SK-N-SH (cell line): ENCODE measurements around the gene ZNF473. TPM values are rescaled to one million over a fixed set of nuclear protein-coding genes. Genes with fewer than 3 reads are reported as not detected.

Source experiments
- CTCF ChIA-PET: fragments of 300-600, 350-600 bp; formaldehyde crosslinking; extraction: SDS; loops from one replicate; lab custom pipeline; 2021; lab: Yijun Ruan, JAX
- POLR2A ChIA-PET: fragments of 350-600 bp; sonication (Branson Sonifier 250); formaldehyde crosslinking; extraction: SDS; loops from one replicate; lab custom pipeline; 2020; ENCODE audit warnings: antibody characterized with exemption, inconsistent platforms; lab: Yijun Ruan, JAX
- DNase-seq: peaks from one replicate; pipeline ENCODE4 v3.0.0; 2012
- H2AFZ ChIP-seq: fragments of 200-600 bp; sonication (generic); 2 replicates; pipeline ENCODE4 v1.8.1; 2016; ENCODE audit warnings: antibody characterized with exemption, mild to moderate bottlenecking, low read depth
- H3F3A ChIP-seq: fragments of 200-600 bp; sonication (generic); replicated peaks from 2 replicates; pipeline ENCODE3; 2016; ENCODE audit warnings: antibody characterized with exemption, mild to moderate bottlenecking; ENCODE audit not compliant: insufficient read depth
- H3K27ac ChIP-seq, 2 experiments: fragments of 200-500 bp in 1 of 2; fragments of 200-600 bp in 1 of 2; sonication (Bioruptor generic) in 1 of 2; sonication (generic), shearing (Covaris generic) in 1 of 2; 2 replicates each; pipeline versions ENCODE4 v1.5.1 to v1.6.1; 2014 to 2016; ENCODE audit warnings: low read depth in 2 of 2, inconsistent platforms in 1 of 2, low read length in 1 of 2, mild to moderate bottlenecking in 1 of 2, mixed read lengths in 1 of 2
- H3K27me3 ChIP-seq: fragments of 200-600 bp; sonication (generic), shearing (Covaris generic); 2 replicates; pipeline ENCODE4 v1.6.1; 2016; ENCODE audit warnings: mixed run types; ENCODE audit not compliant: insufficient read depth
- H3K36me3 ChIP-seq, 2 experiments: fragments of 200-500 bp in 1 of 2; fragments of 200-600 bp in 1 of 2; sonication (Bioruptor generic) in 1 of 2; sonication (generic) in 1 of 2; replicated peaks in 1 of 2; 2 replicates each; pipeline versions ENCODE3 to v1.5.1; 2014 to 2016; ENCODE audit warnings: low read length in 1 of 2, mild to moderate bottlenecking in 1 of 2; ENCODE audit not compliant: insufficient read depth in 2 of 2, control insufficient read depth in 1 of 2
- H3K4me1 ChIP-seq, 2 experiments: fragments of 200-500 bp in 1 of 2; fragments of 200-600 bp in 1 of 2; sonication (Bioruptor generic) in 1 of 2; sonication (generic), shearing (Covaris generic) in 1 of 2; 2 replicates each; pipeline versions ENCODE4 v1.5.1 to v1.6.1; 2014 to 2016; ENCODE audit warnings: low read depth in 1 of 2, low read length in 1 of 2, mixed run types in 1 of 2; ENCODE audit not compliant: insufficient read depth in 2 of 2, control insufficient read depth in 1 of 2
- H3K4me2 ChIP-seq: fragments of 200-600 bp; sonication (generic), shearing (Covaris generic); 2 replicates; pipeline ENCODE4 v1.6.1; 2017; ENCODE audit warnings: mixed run types
- H3K4me3 ChIP-seq, 2 experiments: fragments of 200-500 bp in 1 of 2; fragments of 200-600 bp in 1 of 2; sonication (Bioruptor generic) in 1 of 2; sonication (generic), shearing (Covaris generic) in 1 of 2; 2 replicates each; pipeline versions ENCODE4 v1.5.1 to v1.8.1; 2014 to 2016; ENCODE audit warnings: low read depth in 2 of 2, inconsistent platforms in 1 of 2, low read length in 1 of 2, mild to moderate bottlenecking in 1 of 2, mixed read lengths in 1 of 2, moderate library complexity in 1 of 2
- H3K79me2 ChIP-seq: fragments of 200-600 bp; sonication (generic); 2 replicates; pipeline ENCODE4 v1.8.1; 2017; ENCODE audit warnings: mild to moderate bottlenecking; ENCODE audit not compliant: insufficient read depth
- H3K9ac ChIP-seq: fragments of 200-600 bp; sonication (generic); 2 replicates; pipeline ENCODE4 v1.6.1; 2017; ENCODE audit warnings: mixed run types
- H3K9me2 ChIP-seq: fragments of 200-600 bp; sonication (generic); 2 replicates; pipeline ENCODE4 v1.6.1; 2017; ENCODE audit warnings: mixed run types
- H3K9me3 ChIP-seq: fragments of 200-600 bp; sonication (generic); 2 replicates; pipeline ENCODE4 v1.6.1; 2017; ENCODE audit warnings: mixed run types, mild to moderate bottlenecking, moderate library complexity
- H4K20me1 ChIP-seq: fragments of 200-600 bp; sonication (generic); 2 replicates; pipeline ENCODE4 v1.6.1; 2017; ENCODE audit warnings: mild to moderate bottlenecking, mixed run types; ENCODE audit not compliant: insufficient read depth
- EZH2phosphoT487 ChIP-seq: fragments of 200-600 bp; sonication (generic); IDR thresholded peaks from 2 replicates; pipeline ENCODE4 v1.6.1; 2017; ENCODE audit warnings: low read depth, mixed run types, mild to moderate bottlenecking, antibody characterized with exemption, moderate library complexity, borderline replicate concordance
- FOXJ3 ChIP-seq: sonication (generic); formaldehyde crosslinking; IDR thresholded peaks from 2 replicates; pipeline ENCODE4 v1.5.1; 2020; ENCODE audit warnings: mild to moderate bottlenecking, missing genetic modification reagents
- RFX5 ChIP-seq: IDR thresholded peaks from 2 replicates; pipeline ENCODE4 v1.6.1; 2012; ENCODE audit warnings: mild to moderate bottlenecking, improper control_type of control experiment, low read length
- RXRA ChIP-seq: IDR thresholded peaks from 2 replicates; pipeline ENCODE4 v1.4.0; 2012; ENCODE audit warnings: low read depth, mild to moderate bottlenecking, borderline replicate concordance
- SIN3A ChIP-seq: IDR thresholded peaks from 2 replicates; pipeline ENCODE4 v1.6.1; 2012; ENCODE audit warnings: low read depth, mild to moderate bottlenecking, low read length, moderate library complexity, borderline replicate concordance
- TCF12 ChIP-seq: IDR thresholded peaks from 2 replicates; pipeline ENCODE4 v1.4.0; 2012
- WGBS: methylation state at CpG from one replicate; pipeline ENCODE4 v1.1.6; 2017; ENCODE audit warnings: low lambda C conversion rate; 5-methylcytosine and 5-hydroxymethylcytosine counted together
- polyA plus RNA-seq, 3 experiments: library from polyadenylated mRNA; depleted of rRNA; stranded (reverse); fragments of >200 nt; gene quantifications; 2 replicates each; pipeline ENCODE4 v1.2.3, GENCODE V29; 2012
- TF ChIP-seq, protein P1 (sequence below): IDR thresholded peaks from 2 replicates; pipeline ENCODE4 v1.6.1; 2012; ENCODE audit warnings: mild to moderate bottlenecking, low read depth, low read length, moderate library complexity
- TF ChIP-seq, protein P2 (sequence below): IDR thresholded peaks from 2 replicates; pipeline ENCODE4; 2012
- TF ChIP-seq, protein P3 (sequence below): fragments of 150-350 bp; IDR thresholded peaks from 2 replicates; pipeline ENCODE4 v1.6.1; 2016; ENCODE audit warnings: mild to moderate bottlenecking, low read depth, low read length
- TF ChIP-seq, protein P4 (sequence below): IDR thresholded peaks from 2 replicates; pipeline ENCODE4 v1.4.0; 2012; ENCODE audit warnings: low read depth, borderline replicate concordance

The ZNF473 gene
- polyA plus RNA-seq, 1 of the 3 experiments (the other 2 are of a cell fraction): 5.4 TPM

DNA sequence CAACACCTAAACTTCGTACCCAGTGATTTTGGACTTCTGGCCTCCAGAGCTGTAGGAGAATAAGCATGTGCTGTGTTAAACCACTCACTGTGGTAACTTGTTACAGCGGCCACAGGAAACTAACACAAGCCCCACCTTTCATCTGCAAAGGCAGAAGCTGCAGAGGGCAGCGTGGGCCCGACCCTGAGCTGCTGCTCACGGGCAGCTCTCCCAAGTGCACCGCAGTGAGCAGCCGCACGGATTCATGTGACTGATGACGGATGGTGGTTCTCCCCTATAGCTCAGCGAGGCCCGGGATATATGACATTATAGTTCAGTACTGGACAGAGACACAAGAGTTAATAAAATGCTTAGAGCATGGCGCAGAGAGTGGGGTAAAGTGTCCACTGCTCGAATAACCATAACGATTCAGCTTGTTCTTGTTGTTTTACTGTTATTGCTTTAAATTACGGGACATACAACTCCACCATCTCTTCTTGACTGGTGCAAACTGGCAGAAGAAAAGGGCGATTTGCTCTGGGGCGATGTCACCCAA lies 22.5 kb upstream of the ZNF473 start:
- Histone ChIP-seq H3K9me3 (no peaks in the 10 kb centered on the region), H3K36me3 (peaks cover 26 to 43% of the 10 kb centered on the region in 2 experiments), H3K9ac (no peak overlapping the region)
- POLR2A ChIA-PET: no interaction called here
- TF ChIP-seq, protein P1, sequence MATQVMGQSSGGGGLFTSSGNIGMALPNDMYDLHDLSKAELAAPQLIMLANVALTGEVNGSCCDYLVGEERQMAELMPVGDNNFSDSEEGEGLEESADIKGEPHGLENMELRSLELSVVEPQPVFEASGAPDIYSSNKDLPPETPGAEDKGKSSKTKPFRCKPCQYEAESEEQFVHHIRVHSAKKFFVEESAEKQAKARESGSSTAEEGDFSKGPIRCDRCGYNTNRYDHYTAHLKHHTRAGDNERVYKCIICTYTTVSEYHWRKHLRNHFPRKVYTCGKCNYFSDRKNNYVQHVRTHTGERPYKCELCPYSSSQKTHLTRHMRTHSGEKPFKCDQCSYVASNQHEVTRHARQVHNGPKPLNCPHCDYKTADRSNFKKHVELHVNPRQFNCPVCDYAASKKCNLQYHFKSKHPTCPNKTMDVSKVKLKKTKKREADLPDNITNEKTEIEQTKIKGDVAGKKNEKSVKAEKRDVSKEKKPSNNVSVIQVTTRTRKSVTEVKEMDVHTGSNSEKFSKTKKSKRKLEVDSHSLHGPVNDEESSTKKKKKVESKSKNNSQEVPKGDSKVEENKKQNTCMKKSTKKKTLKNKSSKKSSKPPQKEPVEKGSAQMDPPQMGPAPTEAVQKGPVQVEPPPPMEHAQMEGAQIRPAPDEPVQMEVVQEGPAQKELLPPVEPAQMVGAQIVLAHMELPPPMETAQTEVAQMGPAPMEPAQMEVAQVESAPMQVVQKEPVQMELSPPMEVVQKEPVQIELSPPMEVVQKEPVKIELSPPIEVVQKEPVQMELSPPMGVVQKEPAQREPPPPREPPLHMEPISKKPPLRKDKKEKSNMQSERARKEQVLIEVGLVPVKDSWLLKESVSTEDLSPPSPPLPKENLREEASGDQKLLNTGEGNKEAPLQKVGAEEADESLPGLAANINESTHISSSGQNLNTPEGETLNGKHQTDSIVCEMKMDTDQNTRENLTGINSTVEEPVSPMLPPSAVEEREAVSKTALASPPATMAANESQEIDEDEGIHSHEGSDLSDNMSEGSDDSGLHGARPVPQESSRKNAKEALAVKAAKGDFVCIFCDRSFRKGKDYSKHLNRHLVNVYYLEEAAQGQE: peak; percentile 59; the same call in 1 of the 2 replicates
- TF ChIP-seq, protein P2, sequence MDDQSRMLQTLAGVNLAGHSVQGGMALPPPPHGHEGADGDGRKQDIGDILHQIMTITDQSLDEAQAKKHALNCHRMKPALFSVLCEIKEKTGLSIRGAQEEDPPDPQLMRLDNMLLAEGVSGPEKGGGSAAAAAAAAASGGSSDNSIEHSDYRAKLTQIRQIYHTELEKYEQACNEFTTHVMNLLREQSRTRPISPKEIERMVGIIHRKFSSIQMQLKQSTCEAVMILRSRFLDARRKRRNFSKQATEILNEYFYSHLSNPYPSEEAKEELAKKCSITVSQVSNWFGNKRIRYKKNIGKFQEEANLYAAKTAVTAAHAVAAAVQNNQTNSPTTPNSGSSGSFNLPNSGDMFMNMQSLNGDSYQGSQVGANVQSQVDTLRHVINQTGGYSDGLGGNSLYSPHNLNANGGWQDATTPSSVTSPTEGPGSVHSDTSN: no peak
- TF ChIP-seq, all 33 proteins: peak for 1
- DNase-seq: no peak
- peaks cover 0 to 9% of the 10 kb centered on the region in 2 experiments; a peak in 2 of 4 replicates for H3K4me1 ChIP-seq
- peaks cover 24% of the 10 kb centered on the region for H4K20me1 ChIP-seq
- CTCF ChIA-PET: interaction anchor here (1.4 to 3.3 kb wide), 2 partner anchors 10 to 66 kb away, joined by 4 to 11 read pairs; no protein-coding TSS in a partner anchor
- H3K4me3 ChIP-seq: no peak overlapping the region
- peak overlapping the region; percentile 55; the same call in 1 of the 2 replicates for H3K4me2 ChIP-seq
- H3K79me2 ChIP-seq: no peaks in the 10 kb centered on the region
- 88% methylated on average over 17 of the region's 17 CpGs for WGBS
- H3K9me2 ChIP-seq: no peaks in the 10 kb centered on the region
- H3F3A ChIP-seq: peaks cover 10% of the 10 kb centered on the region
- H3K27me3 ChIP-seq: no peaks in the 10 kb centered on the region
- H3K27ac ChIP-seq: no peak overlapping the region; a peak in 1 of 4 replicates
- no peak overlapping the region for H2AFZ ChIP-seq

DNA sequence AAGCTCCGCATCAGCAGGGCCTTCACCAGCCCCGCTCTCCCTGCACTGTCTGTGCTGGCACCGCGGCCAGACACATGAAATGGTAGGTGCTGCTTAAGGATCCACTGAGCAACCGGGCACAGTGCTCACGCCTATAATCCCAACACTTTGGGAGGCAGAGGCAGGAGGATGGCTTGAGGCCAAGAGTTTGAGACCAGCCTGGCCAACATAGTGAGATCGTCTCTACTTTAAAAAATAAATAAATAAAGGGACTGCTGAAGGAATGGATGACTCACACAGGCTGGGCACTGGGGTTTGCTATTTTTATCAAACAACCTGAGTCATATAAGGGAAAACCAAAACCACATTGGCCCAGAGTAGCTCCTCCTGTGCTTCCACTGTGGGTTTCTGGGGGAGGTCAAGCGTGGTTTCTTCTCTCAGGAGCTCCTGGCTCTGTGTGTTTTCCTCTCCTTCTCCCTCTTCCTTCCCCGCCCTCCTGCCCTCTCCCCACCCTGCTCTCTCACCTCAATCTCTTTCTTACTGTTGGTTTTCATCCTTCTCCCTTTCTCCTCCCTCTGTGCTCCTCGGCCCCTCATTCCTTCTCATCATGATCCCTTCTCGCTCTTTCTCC lies 21.9 kb upstream of the ZNF473 start:
- peak overlapping the region; percentile 84 for H3K4me2 ChIP-seq
- H3K4me1 ChIP-seq: peaks cover 0 to 9% of the 10 kb centered on the region in 2 experiments; a peak in 2 of 4 replicates
- peak overlapping the region; percentile 61; the same call in 1 of the 2 replicates for H3K9ac ChIP-seq
- peaks cover 29 to 43% of the 10 kb centered on the region in 2 experiments for H3K36me3 ChIP-seq
- H3K4me3 ChIP-seq: 0 out of 4 replicates have a peak overlapping the region, but pooled peaks of 1 of the 2 experiments have one; percentile 10
- H4K20me1 ChIP-seq: peaks cover 24% of the 10 kb centered on the region
- peak overlapping the region; percentile 12 to 93; a peak in 3 of 4 replicates for H3K27ac ChIP-seq
- no peak for DNase-seq
- CTCF ChIA-PET: interaction anchor here (0.6 to 3.3 kb wide), 2 partner anchors 11 to 66 kb away, joined by 3 to 11 read pairs; no protein-coding TSS in a partner anchor
- H3F3A ChIP-seq: peaks cover 10% of the 10 kb centered on the region
- no peaks in the 10 kb centered on the region for H3K79me2 ChIP-seq
- 62% methylated on average over 11 of the region's 11 CpGs for WGBS
- H3K9me2 ChIP-seq: no peaks in the 10 kb centered on the region
- no peaks in the 10 kb centered on the region for H3K27me3 ChIP-seq
- POLR2A ChIA-PET: no interaction called here
- no peak overlapping the region; the same call in 1 of the 2 replicates for H2AFZ ChIP-seq
- no peaks in the 10 kb centered on the region for H3K9me3 ChIP-seq
- TF ChIP-seq, protein P3, sequence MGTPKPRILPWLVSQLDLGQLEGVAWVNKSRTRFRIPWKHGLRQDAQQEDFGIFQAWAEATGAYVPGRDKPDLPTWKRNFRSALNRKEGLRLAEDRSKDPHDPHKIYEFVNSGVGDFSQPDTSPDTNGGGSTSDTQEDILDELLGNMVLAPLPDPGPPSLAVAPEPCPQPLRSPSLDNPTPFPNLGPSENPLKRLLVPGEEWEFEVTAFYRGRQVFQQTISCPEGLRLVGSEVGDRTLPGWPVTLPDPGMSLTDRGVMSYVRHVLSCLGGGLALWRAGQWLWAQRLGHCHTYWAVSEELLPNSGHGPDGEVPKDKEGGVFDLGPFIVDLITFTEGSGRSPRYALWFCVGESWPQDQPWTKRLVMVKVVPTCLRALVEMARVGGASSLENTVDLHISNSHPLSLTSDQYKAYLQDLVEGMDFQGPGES: no peak
- TF ChIP-seq FOXJ3 (CRISPR knock-in tag): no peak
- TF ChIP-seq, protein P1: no peak
- TF ChIP-seq, protein P4, sequence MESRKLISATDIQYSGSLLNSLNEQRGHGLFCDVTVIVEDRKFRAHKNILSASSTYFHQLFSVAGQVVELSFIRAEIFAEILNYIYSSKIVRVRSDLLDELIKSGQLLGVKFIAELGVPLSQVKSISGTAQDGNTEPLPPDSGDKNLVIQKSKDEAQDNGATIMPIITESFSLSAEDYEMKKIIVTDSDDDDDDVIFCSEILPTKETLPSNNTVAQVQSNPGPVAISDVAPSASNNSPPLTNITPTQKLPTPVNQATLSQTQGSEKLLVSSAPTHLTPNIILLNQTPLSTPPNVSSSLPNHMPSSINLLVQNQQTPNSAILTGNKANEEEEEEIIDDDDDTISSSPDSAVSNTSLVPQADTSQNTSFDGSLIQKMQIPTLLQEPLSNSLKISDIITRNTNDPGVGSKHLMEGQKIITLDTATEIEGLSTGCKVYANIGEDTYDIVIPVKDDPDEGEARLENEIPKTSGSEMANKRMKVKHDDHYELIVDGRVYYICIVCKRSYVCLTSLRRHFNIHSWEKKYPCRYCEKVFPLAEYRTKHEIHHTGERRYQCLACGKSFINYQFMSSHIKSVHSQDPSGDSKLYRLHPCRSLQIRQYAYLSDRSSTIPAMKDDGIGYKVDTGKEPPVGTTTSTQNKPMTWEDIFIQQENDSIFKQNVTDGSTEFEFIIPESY: no peak
- TF ChIP-seq EZH2phosphoT487: no peak
- no peak for TF ChIP-seq RFX5
- TF ChIP-seq SIN3A: peak; percentile 60; the same call in 1 of the 2 replicates
- peak; percentile 78 for TF ChIP-seq RXRA
- peak; percentile 80 for TF ChIP-seq TCF12
